Chondrocyte (in vitro differentiated cells): ENCODE results near the gene PTPRN. TPM values are rescaled to one million over a fixed set of nuclear protein-coding genes. Genes with fewer than 3 reads are reported as not detected.

ENCODE experiments used
- DNase-seq: peaks from one replicate; pipeline ENCODE4 v3.0.0; 2021; ENCODE audit warnings: mixed read lengths, low spot score
- H3K27ac Mint-ChIP-seq: one replicate; pipeline ENCODE4 v1.8.0; 2021; ENCODE audit warnings: mild to moderate bottlenecking, moderate library complexity, mixed read lengths; ENCODE audit not compliant: unreplicated experiment
- H3K27me3 Mint-ChIP-seq: 2 replicates; pipeline ENCODE4 v1.8.0; 2021; ENCODE audit warnings: low read depth, mixed read lengths
- H3K36me3 Mint-ChIP-seq: 2 replicates; pipeline ENCODE4 v1.8.0; 2021; ENCODE audit warnings: low read depth, mixed read lengths
- H3K4me1 Mint-ChIP-seq: 2 replicates; pipeline ENCODE4 v1.8.0; 2021; ENCODE audit warnings: low read depth, mild to moderate bottlenecking, mixed read lengths
- H3K4me3 Mint-ChIP-seq: one replicate; pipeline ENCODE4 v1.8.0; 2021; ENCODE audit warnings: mild to moderate bottlenecking, moderate library complexity, mixed read lengths; ENCODE audit not compliant: unreplicated experiment
- H3K9me3 Mint-ChIP-seq: 2 replicates; pipeline ENCODE4 v1.8.0; 2021; ENCODE audit warnings: low read depth, mixed read lengths
- CTCF ChIP-seq: fragments of 200-600 bp; sonication (generic); IDR thresholded peaks from 2 replicates; pipeline ENCODE4 v1.5.0; 2021; ENCODE audit warnings: antibody characterized with exemption, mild to moderate bottlenecking, moderate library complexity
- long read RNA-seq: library from polyadenylated mRNA; stranded (forward); transcript quantifications from one replicate; pipeline ENCODE4 v2.0.0, GENCODE V29; 2021
- total RNA-seq: library from RNA; stranded (reverse); gene quantifications from 3 replicates; pipeline ENCODE4 v1.2.1, GENCODE V29; 2021

Gene PTPRN
- total RNA-seq: 0.67 to 0.87 TPM (median 0.80 TPM) in 3 replicates
- long read RNA-seq, partial matches to known transcripts: 2 of 4 reads
- long read RNA-seq, other reads (novel, unspliced or antisense): 1 of 4 reads

- H3K36me3 Mint-ChIP-seq: no peaks in the 10 kb centered on the region
- H3K4me1 Mint-ChIP-seq: peaks cover 7% of the 10 kb centered on the region
- H3K27ac Mint-ChIP-seq: no peak within 1 kb of the TSS
- DNase-seq: no peak
- H3K4me3 Mint-ChIP-seq: peak within 1 kb of the TSS; percentile 60
- no peak for TF ChIP-seq CTCF
- peaks cover 45% of the 10 kb centered on the region for H3K27me3 Mint-ChIP-seq
- peaks cover 4% of the 10 kb centered on the region for H3K9me3 Mint-ChIP-seq
These were observed at the start of gene PTPRN for GRCh38 chr2:219309278-219309677. Gene PTPRN (minus strand): TSS chr2:219309401. CDS start chr2:219309332, 69 bp downstream.

- no peak for TF ChIP-seq CTCF
- H3K27me3 Mint-ChIP-seq: peaks cover 53% of the 10 kb centered on the region
- H3K36me3 Mint-ChIP-seq: peaks cover 6% of the 10 kb centered on the region
- peaks cover 18% of the 10 kb centered on the region for H3K4me1 Mint-ChIP-seq
- DNase-seq: peak; percentile 83
- H3K27ac Mint-ChIP-seq: no peak overlapping the region
- peak overlapping the region; percentile 54 for H3K4me3 Mint-ChIP-seq
- H3K9me3 Mint-ChIP-seq: no peaks in the 10 kb centered on the region
These were observed 49.2 kb upstream of the PTPRN start for GRCh38 chr2:219358170-219359075.

GRCh38 chr2:219356834-219357233, 47.6 kb upstream of the PTPRN start:
- TF ChIP-seq CTCF: no peak
- no peak for DNase-seq
- Mint-ChIP-seq H3K36me3 (peaks cover 6% of the 10 kb centered on the region), H3K9me3 (no peaks in the 10 kb centered on the region), H3K4me3 (no peak overlapping the region), H3K4me1 (peaks cover 4% of the 10 kb centered on the region), H3K27ac (no peak overlapping the region), H3K27me3 (peaks cover 53% of the 10 kb centered on the region)

GRCh38 chr2:219354582-219354981, 45.4 kb upstream of the PTPRN start:
- H3K4me1 Mint-ChIP-seq: peaks cover 7% of the 10 kb centered on the region
- peaks cover 42% of the 10 kb centered on the region for H3K27me3 Mint-ChIP-seq
- peaks cover 2% of the 10 kb centered on the region for H3K36me3 Mint-ChIP-seq
- H3K27ac Mint-ChIP-seq: no peak overlapping the region
- H3K4me3 Mint-ChIP-seq: no peak overlapping the region
- no peak for TF ChIP-seq CTCF
- no peak for DNase-seq
- no peaks in the 10 kb centered on the region for H3K9me3 Mint-ChIP-seq

- Mint-ChIP-seq H3K27ac (no peak overlapping the region), H3K4me1 (peaks cover 3% of the 10 kb centered on the region), H3K4me3 (no peak overlapping the region), H3K9me3 (no peaks in the 10 kb centered on the region), H3K36me3 (peaks cover 2% of the 10 kb centered on the region), H3K27me3 (peaks cover 40% of the 10 kb centered on the region)
- TF ChIP-seq CTCF: no peak
- no peak for DNase-seq
These were observed 43.9 kb upstream of the PTPRN start for GRCh38 chr2:219353129-219353528.
